Measurements from ENCODE around the gene ZNF526. TPM values are rescaled to one million over a fixed set of nuclear protein-coding genes. Genes with fewer than 3 reads are reported as not detected.

The ZNF526 gene
- total RNA-seq, 1 donor from 2014 or later: 6.5 TPM

- Mint-ChIP-seq H3K27me3 (ENCODE audit: insufficient read depth, low read depth) (peaks cover 3% of the 10 kb centered on the region), H3K36me3 (peaks cover 34% of the 10 kb centered on the region), H3K9me3 (no peaks in the 10 kb centered on the region), H3K4me3 (no peak overlapping the region), H3K27ac (no peak overlapping the region), H3K4me1 (peaks cover 8% of the 10 kb centered on the region)
- H3K9me3 ChIP-seq (ENCODE audit: low read depth): no peaks in the 10 kb centered on the region
- no peak overlapping the region for H3K4me3 ChIP-seq
- TF ChIP-seq EZH2 (IDR thresholded peaks at IDR 0.05) (no peak), EZH2phosphoT487 (IDR thresholded peaks at IDR 0.05) (no peak), CTCF (IDR thresholded peaks at IDR 0.05) (no peak)
- H2AFZ ChIP-seq (replicated peaks): no peak overlapping the region
- peaks cover 16% of the 10 kb centered on the region for H3K79me2 ChIP-seq (ENCODE audit: low read depth)
- H3K27ac ChIP-seq: no peak overlapping the region
- peaks cover 2% of the 10 kb centered on the region for H3F3A ChIP-seq (ENCODE audit: low read depth)
- H3K27me3 ChIP-seq: no peaks in the 10 kb centered on the region
- no peak overlapping the region for H3K4me2 ChIP-seq
- no peak for DNase-seq (ENCODE audit: low spot score)
- no peaks in the 10 kb centered on the region for H3K36me3 ChIP-seq
- H3K9ac ChIP-seq: no peak overlapping the region
- peaks cover 48% of the 10 kb centered on the region for H4K20me1 ChIP-seq (ENCODE audit: low read depth)
- no peaks in the 10 kb centered on the region for H3K4me1 ChIP-seq
Observed at GRCh38 chr19:42226886-42227285, 6.8 kb downstream of the ZNF526 start.

- no peak for DNase-seq (ENCODE audit: low spot score)
- Histone ChIP-seq H3K4me2 (no peak overlapping the region), H4K20me1 (ENCODE audit: low read depth) (peaks cover 57% of the 10 kb centered on the region), H3K4me1 (no peaks in the 10 kb centered on the region), H3F3A (ENCODE audit: low read depth) (peaks cover 8% of the 10 kb centered on the region), H3K79me2 (ENCODE audit: low read depth) (no peaks in the 10 kb centered on the region), H3K36me3 (no peaks in the 10 kb centered on the region), H2AFZ (replicated peaks) (no peak overlapping the region), H3K9me3 (ENCODE audit: low read depth) (no peaks in the 10 kb centered on the region), H3K4me3 (no peak overlapping the region), H3K27ac (no peak overlapping the region), H3K27me3 (no peaks in the 10 kb centered on the region), H3K9ac (no peak overlapping the region)
- no peak overlapping the region for H3K4me3 Mint-ChIP-seq
- no peak overlapping the region for H3K27ac Mint-ChIP-seq
- peaks cover 3% of the 10 kb centered on the region for H3K27me3 Mint-ChIP-seq (ENCODE audit: insufficient read depth, low read depth)
- H3K9me3 Mint-ChIP-seq: no peaks in the 10 kb centered on the region
- peaks cover 8% of the 10 kb centered on the region for H3K4me1 Mint-ChIP-seq
- TF ChIP-seq EZH2phosphoT487 (IDR thresholded peaks at IDR 0.05): no peak
- no peak for TF ChIP-seq CTCF (IDR thresholded peaks at IDR 0.05)
- no peak for TF ChIP-seq EZH2 (IDR thresholded peaks at IDR 0.05)
- peaks cover 37% of the 10 kb centered on the region for H3K36me3 Mint-ChIP-seq
Observed at GRCh38 chr19:42228641-42229040, 8.5 kb downstream of the ZNF526 start.

GRCh38 chr19:42229301-42229854 lies 9.3 kb downstream of the ZNF526 start:
- Histone ChIP-seq H3K27ac (no peak overlapping the region), H3K4me1 (no peaks in the 10 kb centered on the region), H4K20me1 (ENCODE audit: low read depth) (peaks cover 65% of the 10 kb centered on the region), H3K9ac (no peak overlapping the region), H2AFZ (replicated peaks) (no peak overlapping the region), H3K79me2 (ENCODE audit: low read depth) (no peaks in the 10 kb centered on the region), H3K27me3 (no peaks in the 10 kb centered on the region), H3K4me3 (no peak overlapping the region), H3K4me2 (no peak overlapping the region), H3F3A (ENCODE audit: low read depth) (peaks cover 8% of the 10 kb centered on the region), H3K9me3 (ENCODE audit: low read depth) (no peaks in the 10 kb centered on the region), H3K36me3 (no peaks in the 10 kb centered on the region)
- H3K4me3 Mint-ChIP-seq: no peak overlapping the region
- no peak overlapping the region for H3K27ac Mint-ChIP-seq
- peaks cover 40% of the 10 kb centered on the region for H3K36me3 Mint-ChIP-seq
- H3K27me3 Mint-ChIP-seq (ENCODE audit: insufficient read depth, low read depth): peaks cover 3% of the 10 kb centered on the region
- no peak for DNase-seq (ENCODE audit: low spot score)
- peaks cover 8% of the 10 kb centered on the region for H3K4me1 Mint-ChIP-seq
- no peaks in the 10 kb centered on the region for H3K9me3 Mint-ChIP-seq
- no peak for TF ChIP-seq CTCF (IDR thresholded peaks at IDR 0.05)
- no peak for TF ChIP-seq EZH2 (IDR thresholded peaks at IDR 0.05)
- TF ChIP-seq EZH2phosphoT487 (IDR thresholded peaks at IDR 0.05): no peak

Measured in neural progenitor cell (in vitro differentiated cells).